IMR-90 (cell line): ENCODE data around the gene MAML1. TPM values are rescaled to one million over a fixed set of nuclear protein-coding genes. Genes with fewer than 3 reads are reported as not detected.

Source experiments
- ATAC-seq: fragments of 200-7000 bp; cut with Tn5 transposase; 2 replicates; pipeline ENCODE4 v1.9.1; 2020; ENCODE audit warnings: low read depth, mild to moderate bottlenecking, moderate library complexity
- BruUV-seq: library from RNA; stranded (reverse); fragments of 400-500 nt; replicated peaks from 2 replicates; lab custom pipeline; 2021; lab: Mats Ljungman, UMichigan
- CTCF ChIA-PET: fragments of 300-600 bp; formaldehyde crosslinking; extraction: SDS; loops from one replicate; lab custom pipeline; 2021; ENCODE audit warnings: antibody characterized with exemption; lab: Yijun Ruan, JAX
- POLR2A ChIA-PET: fragments of 300-600 bp; sonication (Branson Sonifier 250); formaldehyde crosslinking; loops from one replicate; lab custom pipeline; 2022; ENCODE audit warnings: antibody characterized with exemption; ENCODE audit not compliant: unreplicated experiment; lab: Charles Lee
- DNase-seq: peaks from one replicate; pipeline ENCODE4 v3.0.0; 2013
- H2AFZ ChIP-seq: replicated peaks from 2 replicates; pipeline ENCODE3; 2013; ENCODE audit warnings: low read length, mild to moderate bottlenecking; ENCODE audit not compliant: poor library complexity
- H2AK5ac ChIP-seq: 2 replicates; pipeline ENCODE4 v1.6.1; 2013; ENCODE audit warnings: low read depth, low read length, inconsistent platforms
- H2AK9ac ChIP-seq: replicated peaks from 2 replicates; pipeline ENCODE3; 2013; ENCODE audit warnings: mild to moderate bottlenecking, low read depth, low read length, moderate library complexity; ENCODE audit not compliant: poor library complexity
- H2BK120ac ChIP-seq: 2 replicates; pipeline ENCODE4 v1.6.1; 2013; ENCODE audit warnings: low read depth, low read length, inconsistent platforms
- H2BK15ac ChIP-seq: 3 replicates; pipeline ENCODE4 v1.6.1; 2013; ENCODE audit warnings: low read depth, low read length, inconsistent platforms
- H2BK20ac ChIP-seq: 2 replicates; pipeline ENCODE4 v1.6.1; 2013; ENCODE audit warnings: low read depth, mild to moderate bottlenecking, inconsistent platforms, low read length, moderate library complexity
- H2BK5ac ChIP-seq: 2 replicates; pipeline ENCODE4 v1.6.1; 2013; ENCODE audit warnings: mild to moderate bottlenecking, low read depth, low read length, inconsistent platforms; ENCODE audit not compliant: poor library complexity, severe bottlenecking
- H3K14ac ChIP-seq: replicated peaks from 2 replicates; pipeline ENCODE4 v1.6.1; 2013; ENCODE audit warnings: low read depth, low read length, inconsistent platforms
- H3K18ac ChIP-seq: 2 replicates; pipeline ENCODE4 v1.6.1; 2013; ENCODE audit warnings: low read depth, low read length, control low read depth
- H3K23ac ChIP-seq: 2 replicates; pipeline ENCODE4 v1.6.1; 2013; ENCODE audit warnings: low read depth, low read length, inconsistent platforms
- H3K27ac ChIP-seq: 2 replicates; pipeline ENCODE4 v1.5.1; 2013; ENCODE audit warnings: mild to moderate bottlenecking, control low read depth, low read length; ENCODE audit not compliant: insufficient read depth
- H3K27me3 ChIP-seq: 2 replicates; pipeline ENCODE4 v1.6.1; 2013; ENCODE audit warnings: low read length; ENCODE audit not compliant: control insufficient read depth, insufficient read depth
- H3K36me3 ChIP-seq: 2 replicates; pipeline ENCODE4 v1.6.1; 2013; ENCODE audit warnings: low read length, mixed read lengths; ENCODE audit not compliant: control insufficient read depth, insufficient read depth
- H3K4ac ChIP-seq: 2 replicates; pipeline ENCODE4 v1.6.1; 2013; ENCODE audit warnings: low read depth, low read length, inconsistent platforms
- H3K4me1 ChIP-seq: 2 replicates; pipeline ENCODE4 v1.6.1; 2013; ENCODE audit warnings: low read length, mixed read lengths; ENCODE audit not compliant: control insufficient read depth, insufficient read depth
- H3K4me2 ChIP-seq: 2 replicates; pipeline ENCODE4 v1.6.1; 2013; ENCODE audit warnings: low read depth, mild to moderate bottlenecking, control low read depth, low read length, moderate library complexity
- H3K4me3 ChIP-seq: 2 replicates; pipeline ENCODE4 v1.5.1; 2013; ENCODE audit warnings: low read depth, mild to moderate bottlenecking, control low read depth, low read length, moderate library complexity; ENCODE audit not compliant: insufficient read depth
- H3K56ac ChIP-seq: 2 replicates; pipeline ENCODE4 v1.6.1; 2013; ENCODE audit warnings: low read length, inconsistent platforms; ENCODE audit not compliant: insufficient read depth; ENCODE audit errors: extremely low read depth
- H3K79me1 ChIP-seq, 2 experiments: 2 replicates each; pipeline ENCODE4 v1.6.1; 2013; ENCODE audit warnings: low read length in 2 of 2, inconsistent platforms in 1 of 2, low read depth in 1 of 2
- H3K9ac ChIP-seq: 2 replicates; pipeline ENCODE4 v1.6.1; 2013; ENCODE audit warnings: low read depth, low read length, control low read depth
- H3K9me1 ChIP-seq: 2 replicates; pipeline ENCODE4 v1.6.1; 2013; ENCODE audit warnings: low read length, inconsistent platforms; ENCODE audit not compliant: insufficient read depth
- H3K9me3 ChIP-seq: 2 replicates; pipeline ENCODE4 v1.6.1; 2013; ENCODE audit warnings: low read length; ENCODE audit not compliant: control insufficient read depth, insufficient read depth
- H4K20me1 ChIP-seq: 2 replicates; pipeline ENCODE4 v1.6.1; 2013; ENCODE audit warnings: low read length, inconsistent platforms; ENCODE audit not compliant: insufficient read depth
- H4K5ac ChIP-seq: 2 replicates; pipeline ENCODE4 v1.6.1; 2013; ENCODE audit warnings: mild to moderate bottlenecking, low read depth, low read length, control low read depth
- H4K8ac ChIP-seq, 2 experiments: 2 replicates each; pipeline ENCODE4 v1.6.1; 2013; ENCODE audit warnings: low read depth in 2 of 2, low read length in 2 of 2, control low read depth in 1 of 2, inconsistent platforms in 1 of 2
- H4K91ac ChIP-seq: 2 replicates; pipeline ENCODE4 v1.6.1; 2013; ENCODE audit warnings: low read depth, low read length, inconsistent platforms; ENCODE audit not compliant: insufficient read depth
- BHLHE40 ChIP-seq: fragments of 150-350 bp; IDR thresholded peaks from 2 replicates; pipeline ENCODE4 v1.6.1; 2016; ENCODE audit warnings: mild to moderate bottlenecking, low read depth, low read length
- CEBPB ChIP-seq: IDR thresholded peaks from 2 replicates; pipeline ENCODE4 v1.6.1; 2012; ENCODE audit warnings: low read depth, low read length, improper control_type of control experiment
- CTCF ChIP-seq: conservative IDR thresholded peaks from 2 replicates; pipeline ENCODE4 v1.5.1; 2012; ENCODE audit warnings: mild to moderate bottlenecking, low read depth, low read length, improper control_type of control experiment
- FOS ChIP-seq: fragments of 150-350 bp; IDR thresholded peaks from 2 replicates; pipeline ENCODE4 v1.6.1; 2016; ENCODE audit warnings: low read depth, low read length
- MAFK ChIP-seq: IDR thresholded peaks from 2 replicates; pipeline ENCODE4 v1.6.1; 2012; ENCODE audit warnings: low read depth, low read length, improper control_type of control experiment
- MXI1 ChIP-seq: IDR thresholded peaks from 2 replicates; pipeline ENCODE4 v1.6.1; 2012; ENCODE audit warnings: low read depth, mild to moderate bottlenecking, low read length, moderate library complexity, borderline replicate concordance
- NFE2L2 ChIP-seq: fragments of 150-350 bp; IDR thresholded peaks from 2 replicates; pipeline ENCODE4 v1.6.1; 2016; ENCODE audit warnings: low read depth, mild to moderate bottlenecking, low read length
- POLR2A ChIP-seq: IDR thresholded peaks from 2 replicates; pipeline ENCODE4 v1.6.1; 2012; ENCODE audit warnings: mild to moderate bottlenecking, low read depth, low read length
- RAD21 ChIP-seq: IDR thresholded peaks from 2 replicates; pipeline ENCODE4 v1.6.1; 2012; ENCODE audit warnings: low read length, improper control_type of control experiment
- RCOR1 ChIP-seq: IDR thresholded peaks from 2 replicates; pipeline ENCODE4 v1.6.1; 2012; ENCODE audit warnings: mild to moderate bottlenecking, low read length, improper control_type of control experiment; ENCODE audit not compliant: insufficient replicate concordance
- RFX5 ChIP-seq: IDR thresholded peaks from 2 replicates; pipeline ENCODE4 v1.8.0; 2012; ENCODE audit warnings: low read depth, mild to moderate bottlenecking, low read length, moderate library complexity
- USF2 ChIP-seq: fragments of 150-350 bp; IDR thresholded peaks from 2 replicates; pipeline ENCODE4 v1.6.1; 2017; ENCODE audit warnings: mild to moderate bottlenecking, antibody characterized with exemption, low read length, low read depth
- WGBS, 2 experiments: methylation state at CpG; one replicate each; pipeline versions ENCODE4 v1.1.5 to v1.1.7; 2013; ENCODE audit warnings: missing lambda C conversion rate in 2 of 2; ENCODE audit not compliant: insufficient read length in 1 of 2; ENCODE audit errors: extremely low coverage in 2 of 2; 5-methylcytosine and 5-hydroxymethylcytosine counted together
- dilution Hi-C: fragments of 300-500 bp; cut with HindIII; formaldehyde crosslinking; loops from one replicate; pipeline ENCODE4 v1.14.3; 2018; ENCODE audit warnings: low sequenced_read_pairs; ENCODE audit not compliant: unreplicated experiment
- in situ Hi-C: fragments of 300-500 bp; cut with MboI; formaldehyde crosslinking; loops from 3 replicates; pipeline ENCODE4 v1.14.3; 2019; ENCODE audit warnings: low sequenced_read_pairs, inconsistent platforms, mixed read lengths
- intact Hi-C: fragments of 100-400 bp; cut with micrococcal nuclease; formaldehyde crosslinking; loops from 2 replicates; pipeline ENCODE4 v1.10.0; 2022
- polyA plus RNA-seq, 3 experiments: library from polyadenylated mRNA; depleted of rRNA; stranded (reverse); fragments of >200 nt; gene quantifications; 2 replicates each; pipeline ENCODE4 v1.2.3, GENCODE V29; 2012; ENCODE audit warnings: low replicate concordance in 1 of 3
- total RNA-seq: library from RNA; depleted of rRNA; stranded (reverse); fragments of >200 nt; gene quantifications from 2 replicates; pipeline ENCODE4 v1.2.3, GENCODE V29; 2012

The MAML1 gene
- total and polyA plus RNA-seq, 2 of the 4 experiments (the other 2 are of a cell fraction): 4.7 to 10.2 TPM

- TF ChIP-seq MXI1 (no peak), FOS (no peak)
These were observed 27.2 kb downstream of the MAML1 start (continued) for GRCh38 chr5:179759581-179760551.

GRCh38 chr5:179762079-179762780, 29.6 kb downstream of the MAML1 start:
- in situ Hi-C loops: no loop called here
- 69% methylated on average over 3 of the region's 10 CpGs; no CpG with 5 or more reads in 1 of the 2 experiments for WGBS, 2 experiments
- ATAC-seq (no peak; the same call in 1 of the 2 replicates), DNase-seq (no peak)
- Histone ChIP-seq H2BK5ac (peak overlapping the region; percentile 5), H3K4me3 (no peak overlapping the region), H2AFZ (no peak overlapping the region), H3K4me1 (peaks cover 39% of the 10 kb centered on the region), H4K8ac (no peak overlapping the region), H3K23ac (peak overlapping the region; percentile 74), H2BK120ac (no peak overlapping the region), H2BK20ac (no peak overlapping the region), H3K18ac (no peak overlapping the region), H3K14ac (0 out of 2 replicates have a peak overlapping the region, but pooled peaks have one; percentile 67), H3K56ac (no peak overlapping the region), H2BK15ac (no peak overlapping the region), H3K9ac (no peak overlapping the region), H3K4me2 (peak overlapping the region; percentile 57), H4K91ac (peak overlapping the region; percentile 42), H3K27me3 (no peaks in the 10 kb centered on the region), H3K79me1 (peaks cover 38 to 77% of the 10 kb centered on the region in 2 experiments), H4K5ac (no peak overlapping the region), H3K9me3 (no peaks in the 10 kb centered on the region), H2AK9ac (peak overlapping the region; percentile 79), H3K9me1 (peaks cover 35% of the 10 kb centered on the region), H3K36me3 (peaks cover 16% of the 10 kb centered on the region), H2AK5ac (peak overlapping the region; percentile 40), H3K27ac (peak overlapping the region; percentile 23; the same call in 1 of the 2 replicates), H4K20me1 (peaks cover 63% of the 10 kb centered on the region), H3K4ac (peak overlapping the region; percentile 33)
- BruUV-seq: no TSS peak
- ChIA-PET CTCF (interaction anchor here (0.5 to 1.6 kb wide), 7 partner anchors 7 to 146 kb away, joined by 3 to 6 read pairs (median 3); partner anchors contain the start of gene MAML1), POLR2A (no interaction called here)
- intact Hi-C loops: loop anchor here (2.0 kb wide), 1 partner anchor 29 kb away; the partner anchor contains the start of gene MAML1
- dilution Hi-C loops: no loop called here
- TF ChIP-seq MXI1: no peak
- no peak for TF ChIP-seq BHLHE40
- TF ChIP-seq POLR2A: no peak
- no peak for TF ChIP-seq NFE2L2
- TF ChIP-seq CTCF: no peak
- no peak for TF ChIP-seq RCOR1
- no peak for TF ChIP-seq USF2
- no peak for TF ChIP-seq RAD21
- no peak for TF ChIP-seq MAFK
- TF ChIP-seq CEBPB: no peak
- no peak for TF ChIP-seq RFX5
